GM23248 (cell line): ENCODE data around the gene BMPR1B. TPM values are rescaled to one million over a fixed set of nuclear protein-coding genes. Genes with fewer than 3 reads are reported as not detected.

ENCODE experiments used
- DNase-seq: peaks from one replicate; pipeline ENCODE4 v3.0.0-alpha.2; 2015
- H2AFZ ChIP-seq: fragments of 200-600 bp; sonication (generic); 2 replicates; pipeline ENCODE4 v1.6.1; 2016; ENCODE audit warnings: antibody characterized with exemption
- H3F3A ChIP-seq: fragments of 200-600 bp; sonication (generic); 2 replicates; pipeline ENCODE4 v1.6.1; 2016; ENCODE audit warnings: mild to moderate bottlenecking, antibody characterized with exemption, mixed run types; ENCODE audit not compliant: insufficient read depth
- H3K27ac ChIP-seq: fragments of 200-600 bp; sonication (generic); 2 replicates; pipeline ENCODE4 v1.5.1; 2016; ENCODE audit warnings: mild to moderate bottlenecking
- H3K27me3 ChIP-seq: fragments of 200-600 bp; sonication (generic); replicated peaks from 2 replicates; pipeline ENCODE4 v1.6.1; 2016; ENCODE audit warnings: mild to moderate bottlenecking; ENCODE audit not compliant: insufficient read depth
- H3K36me3 ChIP-seq: fragments of 200-600 bp; sonication (generic); 2 replicates; pipeline ENCODE4 v1.6.1; 2016; ENCODE audit warnings: low read depth, mild to moderate bottlenecking
- H3K4me1 ChIP-seq: fragments of 200-600 bp; sonication (generic); 2 replicates; pipeline ENCODE4 v1.6.1; 2016; ENCODE audit warnings: mild to moderate bottlenecking; ENCODE audit not compliant: insufficient read depth
- H3K4me2 ChIP-seq: fragments of 200-600 bp; sonication (generic); one replicate; pipeline ENCODE4 v1.6.1; 2016; ENCODE audit warnings: mild to moderate bottlenecking; ENCODE audit not compliant: unreplicated experiment
- H3K4me3 ChIP-seq: fragments of 200-600 bp; sonication (generic); 2 replicates; pipeline ENCODE4 v1.5.1; 2016; ENCODE audit warnings: mild to moderate bottlenecking
- H3K79me2 ChIP-seq: fragments of 200-600 bp; sonication (generic); 2 replicates; pipeline ENCODE4 v1.6.1; 2016; ENCODE audit warnings: mild to moderate bottlenecking; ENCODE audit not compliant: insufficient read depth
- H3K9ac ChIP-seq: fragments of 200-600 bp; sonication (generic); 2 replicates; pipeline ENCODE4 v1.6.1; 2016; ENCODE audit warnings: mild to moderate bottlenecking
- H3K9me2 ChIP-seq: fragments of 200-600 bp; sonication (generic); 2 replicates; pipeline ENCODE4 v1.6.1; 2016; ENCODE audit warnings: mixed run types, mild to moderate bottlenecking, moderate library complexity; ENCODE audit not compliant: insufficient read depth
- H3K9me3 ChIP-seq: fragments of 200-600 bp; sonication (generic); one replicate; pipeline ENCODE4 v1.6.1; 2017; ENCODE audit warnings: low read depth
- H4K20me1 ChIP-seq: fragments of 200-600 bp; sonication (generic); 2 replicates; pipeline ENCODE4 v1.6.0; 2016; ENCODE audit not compliant: insufficient read depth
- EZH2 ChIP-seq: fragments of 200-600 bp; sonication (generic); IDR thresholded peaks from 2 replicates; pipeline ENCODE4 v1.6.1; 2018; ENCODE audit warnings: antibody characterized with exemption, mild to moderate bottlenecking; ENCODE audit not compliant: insufficient read depth, poor library complexity, severe bottlenecking
- EZH2phosphoT487 ChIP-seq: fragments of 200-600 bp; sonication (generic); IDR thresholded peaks from 2 replicates; pipeline ENCODE4 v1.6.1; 2018; ENCODE audit warnings: antibody characterized with exemption, moderate library complexity, mild to moderate bottlenecking, low read depth; ENCODE audit not compliant: insufficient read depth
- WGBS, 2 experiments: methylation state at CpG; one replicate each; pipeline ENCODE4 v1.1.6; 2015 to 2017; ENCODE audit warnings: low lambda C conversion rate in 2 of 2, low coverage in 1 of 2; ENCODE audit errors: missing lambda C conversion rate in 2 of 2; 5-methylcytosine and 5-hydroxymethylcytosine counted together
- in situ Hi-C: fragments of 300-500 bp; cut with MboI; formaldehyde crosslinking; loops from 2 replicates; pipeline ENCODE4 v1.15.0; 2020
- polyA plus RNA-seq: library from polyadenylated mRNA; unstranded; fragments of >200 nt; fragmentation: Nextera tagmentation; extraction: Ambion mirVana; gene quantifications from 2 replicates; pipeline ENCODE4 v1.2.1, GENCODE V29; 2016
- total RNA-seq: library from RNA; depleted of rRNA; stranded (reverse); fragments of >200 nt; shearing (Covaris generic); gene quantifications from 2 replicates; pipeline ENCODE4 v1.2.3, GENCODE V29; 2014

Gene BMPR1B
- total and polyA plus RNA-seq, 2 experiments from 2014 or later, result 0.60 to 0.76 TPM

GRCh38 chr4:94721310-94721709 lies 36.4 kb upstream of the BMPR1B start:
- H3K4me3 ChIP-seq, result no peak overlapping the region
- H3K27ac ChIP-seq, result no peak overlapping the region
- TF ChIP-seq EZH2phosphoT487 (no peak), EZH2 (no peak)
- H3K36me3 ChIP-seq, result no peaks in the 10 kb centered on the region
- no peak overlapping the region for H3K9ac ChIP-seq
- H3K9me2 ChIP-seq, result no peaks in the 10 kb centered on the region
- H3K9me3 ChIP-seq, result no peaks in the 10 kb centered on the region
- 73 to 82% methylated on average over 2 of the region's 2 CpGs for WGBS, 2 experiments
- H3K27me3 ChIP-seq, result no peaks in the 10 kb centered on the region
- H2AFZ ChIP-seq, result no peak overlapping the region
- H4K20me1 ChIP-seq, result no peaks in the 10 kb centered on the region
- no peak overlapping the region for H3K4me2 ChIP-seq
- no peak for DNase-seq
- H3F3A ChIP-seq, result no peaks in the 10 kb centered on the region
- in situ Hi-C loops, result loop anchor here (10.0 kb wide), 1 partner anchor 97 kb away; no protein-coding TSS in a partner anchor
- H3K79me2 ChIP-seq, result no peaks in the 10 kb centered on the region
- no peaks in the 10 kb centered on the region for H3K4me1 ChIP-seq

GRCh38 chr4:94722270-94722669 lies 35.5 kb upstream of the BMPR1B start:
- DNase-seq, result no peak
- no peaks in the 10 kb centered on the region for H4K20me1 ChIP-seq
- in situ Hi-C loops, result loop anchor here (10.0 kb wide), 1 partner anchor 97 kb away; no protein-coding TSS in a partner anchor
- H2AFZ ChIP-seq, result 0 out of 2 replicates have a peak overlapping the region, but pooled peaks have one; percentile 27
- H3K9me2 ChIP-seq, result no peaks in the 10 kb centered on the region
- no peaks in the 10 kb centered on the region for H3K36me3 ChIP-seq
- no peak overlapping the region for H3K4me3 ChIP-seq
- H3K9me3 ChIP-seq, result no peaks in the 10 kb centered on the region
- H3K4me2 ChIP-seq, result no peak overlapping the region
- TF ChIP-seq EZH2phosphoT487, result no peak
- no peak for TF ChIP-seq EZH2
- no peaks in the 10 kb centered on the region for H3K79me2 ChIP-seq
- no peaks in the 10 kb centered on the region for H3K27me3 ChIP-seq
- H3K9ac ChIP-seq, result no peak overlapping the region
- no peaks in the 10 kb centered on the region for H3K4me1 ChIP-seq
- WGBS, 2 experiments, result 95 to 96% methylated on average over 2 of the region's 2 CpGs
- no peak overlapping the region for H3K27ac ChIP-seq
- no peaks in the 10 kb centered on the region for H3F3A ChIP-seq

- Histone ChIP-seq H3K4me1 (no peaks in the 10 kb centered on the region), H3K27me3 (no peaks in the 10 kb centered on the region), H3K4me2 (no peak overlapping the region), H3K4me3 (no peak overlapping the region), H3K9me3 (no peaks in the 10 kb centered on the region), H2AFZ (no peak overlapping the region), H3F3A (no peaks in the 10 kb centered on the region), H4K20me1 (no peaks in the 10 kb centered on the region), H3K27ac (no peak overlapping the region), H3K36me3 (no peaks in the 10 kb centered on the region), H3K79me2 (no peaks in the 10 kb centered on the region), H3K9me2 (no peaks in the 10 kb centered on the region), H3K9ac (no peak overlapping the region)
- 57 to 59% methylated on average over 2 of the region's 2 CpGs for WGBS, 2 experiments
- in situ Hi-C loops, result loop anchor here (10.0 kb wide), 1 partner anchor 98 kb away; no protein-coding TSS in a partner anchor
- no peak for TF ChIP-seq EZH2phosphoT487
- no peak for TF ChIP-seq EZH2
- DNase-seq, result no peak
Measured at GRCh38 chr4:94722748-94723147, 35.0 kb upstream of the BMPR1B start.

DNA sequence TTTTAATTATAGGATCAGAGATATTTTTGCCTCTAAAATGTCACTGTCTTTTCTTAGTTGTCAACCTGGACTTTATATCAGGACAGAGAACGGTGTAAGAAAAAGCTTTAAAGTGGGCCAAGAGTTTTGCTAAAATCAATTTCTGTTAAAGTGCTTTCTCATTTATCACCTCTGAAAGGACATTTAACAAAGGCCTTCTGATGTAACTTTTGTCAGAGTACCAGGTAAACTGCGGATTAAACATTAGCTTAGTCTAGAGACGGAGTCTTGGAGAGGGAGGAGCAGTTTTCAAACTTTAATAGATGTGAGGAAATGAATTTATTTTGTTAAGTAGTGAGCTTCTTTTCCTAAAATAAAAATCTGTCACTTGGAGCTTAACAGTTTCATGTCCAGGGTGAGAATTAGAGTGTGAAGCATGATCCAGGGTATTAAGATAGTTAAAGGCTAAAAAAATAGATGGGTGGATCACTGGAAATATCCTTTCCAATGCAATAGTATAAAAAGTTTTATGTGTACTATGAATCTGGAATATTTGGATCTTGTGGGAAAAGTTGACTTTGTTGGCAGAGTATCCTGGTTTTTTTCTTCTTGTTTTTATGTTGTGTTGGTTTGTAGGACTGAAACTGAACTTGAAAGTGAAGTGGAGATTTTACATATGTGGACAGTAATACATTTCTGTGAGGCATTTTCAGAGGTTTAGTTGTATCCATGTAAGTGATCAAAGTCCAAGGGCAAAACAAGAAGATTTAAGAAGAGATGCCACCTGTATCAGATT lies 33.6 kb upstream of the BMPR1B start:
- Histone ChIP-seq H3K4me1 (0 out of 2 replicates have a peak, but pooled peaks cover 4% of the 10 kb centered on the region), H2AFZ (no peak overlapping the region), H3K36me3 (no peaks in the 10 kb centered on the region), H3K79me2 (no peaks in the 10 kb centered on the region), H3K9me2 (no peaks in the 10 kb centered on the region), H3K27ac (no peak overlapping the region), H3K27me3 (no peaks in the 10 kb centered on the region), H3K4me2 (no peak overlapping the region), H3F3A (no peaks in the 10 kb centered on the region), H3K4me3 (no peak overlapping the region), H4K20me1 (no peaks in the 10 kb centered on the region), H3K9me3 (no peaks in the 10 kb centered on the region), H3K9ac (no peak overlapping the region)
- WGBS, 2 experiments, result 95 to 99% methylated on average over 3 of the region's 3 CpGs
- in situ Hi-C loops, result loop anchor here (10.0 kb wide), 1 partner anchor 99 kb away; no protein-coding TSS in a partner anchor
- no peak for DNase-seq
- TF ChIP-seq EZH2phosphoT487 (no peak), EZH2 (no peak)
